ENCODE data around the gene UBE4A. TPM values are rescaled to one million over a fixed set of nuclear protein-coding genes. Genes with fewer than 3 reads are reported as not detected.

UBE4A gene, protein sequence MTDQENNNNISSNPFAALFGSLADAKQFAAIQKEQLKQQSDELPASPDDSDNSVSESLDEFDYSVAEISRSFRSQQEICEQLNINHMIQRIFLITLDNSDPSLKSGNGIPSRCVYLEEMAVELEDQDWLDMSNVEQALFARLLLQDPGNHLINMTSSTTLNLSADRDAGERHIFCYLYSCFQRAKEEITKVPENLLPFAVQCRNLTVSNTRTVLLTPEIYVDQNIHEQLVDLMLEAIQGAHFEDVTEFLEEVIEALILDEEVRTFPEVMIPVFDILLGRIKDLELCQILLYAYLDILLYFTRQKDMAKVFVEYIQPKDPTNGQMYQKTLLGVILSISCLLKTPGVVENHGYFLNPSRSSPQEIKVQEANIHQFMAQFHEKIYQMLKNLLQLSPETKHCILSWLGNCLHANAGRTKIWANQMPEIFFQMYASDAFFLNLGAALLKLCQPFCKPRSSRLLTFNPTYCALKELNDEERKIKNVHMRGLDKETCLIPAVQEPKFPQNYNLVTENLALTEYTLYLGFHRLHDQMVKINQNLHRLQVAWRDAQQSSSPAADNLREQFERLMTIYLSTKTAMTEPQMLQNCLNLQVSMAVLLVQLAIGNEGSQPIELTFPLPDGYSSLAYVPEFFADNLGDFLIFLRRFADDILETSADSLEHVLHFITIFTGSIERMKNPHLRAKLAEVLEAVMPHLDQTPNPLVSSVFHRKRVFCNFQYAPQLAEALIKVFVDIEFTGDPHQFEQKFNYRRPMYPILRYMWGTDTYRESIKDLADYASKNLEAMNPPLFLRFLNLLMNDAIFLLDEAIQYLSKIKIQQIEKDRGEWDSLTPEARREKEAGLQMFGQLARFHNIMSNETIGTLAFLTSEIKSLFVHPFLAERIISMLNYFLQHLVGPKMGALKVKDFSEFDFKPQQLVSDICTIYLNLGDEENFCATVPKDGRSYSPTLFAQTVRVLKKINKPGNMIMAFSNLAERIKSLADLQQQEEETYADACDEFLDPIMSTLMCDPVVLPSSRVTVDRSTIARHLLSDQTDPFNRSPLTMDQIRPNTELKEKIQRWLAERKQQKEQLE
- 10 to 100 TPM; 40.3 to 45.6 TPM for total RNA-seq
- long read RNA-seq, full-length matches to known transcripts, result 7 of 17 reads
- long read RNA-seq, partial matches to known transcripts, result 10 of 17 reads
- long read RNA-seq, other reads (novel, unspliced or antisense), result 0 of 17 reads

DNA sequence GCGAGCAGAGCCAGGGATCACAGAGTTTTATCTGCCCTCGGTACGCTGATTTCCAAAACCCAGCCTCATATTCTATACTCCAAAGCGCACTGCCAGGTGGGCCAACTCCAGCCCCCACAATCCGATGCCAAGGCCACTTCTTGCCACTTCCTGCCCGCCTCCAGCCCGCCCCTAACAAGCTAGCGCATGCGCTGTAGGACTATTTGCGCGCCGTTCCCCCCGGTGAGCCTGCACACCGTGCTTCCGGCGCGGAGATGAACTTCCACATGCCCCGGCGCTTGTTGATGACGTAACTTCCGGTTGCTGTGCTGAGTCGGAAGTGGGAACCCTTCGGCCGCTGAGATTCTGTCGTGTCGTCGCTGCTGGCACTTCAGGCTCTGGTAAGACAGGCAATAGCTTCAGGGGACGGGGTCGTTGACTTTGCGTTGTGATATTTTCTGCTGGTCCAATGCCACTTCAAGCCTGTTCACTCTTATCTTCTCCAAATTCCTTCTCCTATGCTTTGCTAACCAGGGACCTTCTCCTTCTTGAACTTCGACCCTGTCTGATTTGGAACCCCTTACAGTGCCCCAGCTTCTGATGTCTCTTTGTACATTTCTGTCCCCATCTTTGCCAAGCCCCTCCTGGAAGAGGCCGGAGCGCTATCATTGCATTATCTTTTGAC is at the start of gene UBE4A:
Gene UBE4A, plus strand, starts transcription at position 306 of the 664 bp plus-strand sequence. CDS start 5,481 bp downstream, outside the sequence.
- DNase-seq (peak; percentile 97 to 98), ATAC-seq (peak; percentile 98)
- intact Hi-C loops (cut with DNase I, micrococcal nuclease), result loop anchor here (10.0 kb wide), 2 partner anchors 65 to 165 kb away; no protein-coding TSS in a partner anchor

DNA sequence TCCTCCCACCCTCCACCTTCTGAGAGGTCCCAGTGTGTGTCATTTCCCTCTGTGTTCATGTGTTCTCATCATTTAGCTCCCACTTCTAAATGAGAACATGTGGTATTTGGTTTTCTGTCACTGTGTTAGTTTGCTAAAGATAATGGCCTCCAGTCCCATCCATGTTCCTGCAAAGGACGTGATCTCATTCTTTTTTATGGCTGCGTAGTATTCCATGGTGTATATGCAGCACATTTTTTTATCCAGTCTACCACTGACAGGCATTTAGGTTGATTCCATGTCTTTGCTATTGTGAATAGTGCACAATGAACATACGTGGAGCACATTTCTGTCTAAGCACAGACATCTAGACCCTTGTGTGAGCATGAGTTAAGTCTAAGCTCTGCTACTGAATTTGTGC is 49.1 kb upstream of the UBE4A start:
- DNase-seq (no peak), ATAC-seq (no peak)
- intact Hi-C loops (cut with DNase I, micrococcal nuclease), result no loop called here

DNA sequence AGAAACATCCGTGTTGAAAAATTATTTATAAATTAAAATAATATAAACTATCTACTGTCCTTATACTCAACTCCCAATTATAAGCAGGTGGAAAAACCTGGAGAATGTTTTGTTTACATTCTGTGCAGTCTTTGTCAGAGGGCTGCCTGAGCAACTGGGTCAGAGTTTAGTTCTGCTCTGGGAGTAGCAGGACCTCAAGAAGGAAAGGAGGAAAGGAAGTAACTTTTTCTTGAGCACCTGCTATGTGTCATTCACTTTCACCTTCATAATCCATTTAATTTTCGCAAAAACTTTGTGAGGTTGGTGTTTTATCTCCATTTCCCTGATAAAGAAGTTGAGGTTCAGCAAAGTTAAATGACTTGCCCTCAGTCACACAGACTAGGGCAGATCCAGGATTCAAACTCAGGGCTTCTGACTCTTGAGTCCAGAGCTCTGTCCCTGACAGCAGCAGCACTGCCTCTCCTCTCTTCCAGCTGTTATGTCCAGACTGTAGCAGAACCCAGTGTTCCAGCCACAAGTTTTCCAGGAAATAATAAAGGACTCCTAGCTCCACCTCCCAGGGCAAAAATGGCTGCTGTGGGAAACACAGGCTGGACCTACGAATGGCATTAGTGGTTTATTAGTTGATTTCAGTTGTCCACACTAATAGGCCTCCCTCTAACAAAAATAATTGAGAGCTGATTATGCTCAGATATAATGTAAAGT is 48.5 kb upstream of the UBE4A start:
- intact Hi-C loops (cut with DNase I, micrococcal nuclease), result no loop called here
- ATAC-seq, result peak; percentile 48
- DNase-seq, result peak in 1 of 2 donors; percentile 51

DNA sequence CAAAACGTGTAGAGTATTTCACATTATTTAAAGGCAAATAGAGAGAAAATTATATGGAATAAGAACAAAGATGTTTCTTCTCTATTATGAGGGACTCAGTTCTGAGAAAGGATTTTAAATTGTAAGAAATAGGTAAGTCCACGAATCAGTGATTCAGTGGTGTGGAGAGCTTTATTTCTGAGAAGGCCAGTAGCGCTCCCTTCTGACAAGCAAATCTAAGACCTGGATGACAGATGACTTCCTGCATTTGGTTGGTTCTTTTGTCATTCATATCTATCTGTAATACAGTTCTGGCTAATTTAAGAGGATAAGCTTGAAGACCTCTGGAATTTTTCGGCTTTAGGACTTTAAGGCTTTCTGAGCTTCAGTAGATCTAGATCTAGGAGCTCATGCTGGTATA is 47.9 kb upstream of the UBE4A start:
- ATAC-seq, result no peak
- no peak for DNase-seq
- intact Hi-C loops (cut with DNase I, micrococcal nuclease), result no loop called here

DNA sequence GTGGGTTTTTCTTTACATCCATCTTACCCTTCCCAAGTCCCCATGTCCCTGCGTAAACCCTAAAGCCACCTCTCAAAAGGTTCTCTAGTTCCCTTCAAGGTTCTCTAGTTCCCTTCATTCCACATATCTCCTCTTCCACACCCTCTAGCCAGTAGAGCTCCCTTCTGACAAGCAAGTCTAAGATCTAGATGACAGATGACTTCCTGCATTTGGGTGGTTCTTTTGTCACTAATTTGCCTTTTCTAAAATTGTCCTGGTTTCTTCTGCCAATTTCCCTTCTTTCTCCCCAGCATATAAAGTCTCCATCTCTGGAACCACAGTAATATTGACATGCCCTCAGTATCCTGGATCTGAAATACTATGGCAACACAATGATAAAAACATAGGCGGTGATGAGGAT is 47.1 kb upstream of the UBE4A start:
- no peak for DNase-seq
- intact Hi-C loops (cut with DNase I, micrococcal nuclease), result no loop called here

DNA sequence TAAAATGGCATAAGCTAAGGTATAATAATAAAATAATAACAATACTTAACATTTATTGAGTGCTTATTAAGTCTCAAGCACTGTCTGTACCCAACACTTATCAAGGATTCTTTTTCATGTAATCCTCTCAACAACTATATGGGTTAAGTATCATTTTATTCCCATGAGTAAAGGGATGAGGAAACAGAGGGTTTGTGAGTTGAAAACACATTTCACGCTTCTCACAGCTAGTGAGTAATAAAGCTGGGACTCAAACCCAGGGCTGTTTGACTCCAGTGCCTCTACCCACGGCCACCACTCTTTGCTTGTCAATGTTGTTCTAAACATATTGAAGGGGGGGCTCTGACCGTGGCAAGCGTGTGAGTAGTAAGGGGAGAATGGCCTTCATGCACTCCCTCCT is 46.2 kb upstream of the UBE4A start:
- no peak for ATAC-seq
- DNase-seq, result no peak
- intact Hi-C loops (cut with DNase I, micrococcal nuclease), result no loop called here

More for the DNA sequence above, 47.1 kb upstream of the UBE4A start:
- no peak for ATAC-seq

DNA sequence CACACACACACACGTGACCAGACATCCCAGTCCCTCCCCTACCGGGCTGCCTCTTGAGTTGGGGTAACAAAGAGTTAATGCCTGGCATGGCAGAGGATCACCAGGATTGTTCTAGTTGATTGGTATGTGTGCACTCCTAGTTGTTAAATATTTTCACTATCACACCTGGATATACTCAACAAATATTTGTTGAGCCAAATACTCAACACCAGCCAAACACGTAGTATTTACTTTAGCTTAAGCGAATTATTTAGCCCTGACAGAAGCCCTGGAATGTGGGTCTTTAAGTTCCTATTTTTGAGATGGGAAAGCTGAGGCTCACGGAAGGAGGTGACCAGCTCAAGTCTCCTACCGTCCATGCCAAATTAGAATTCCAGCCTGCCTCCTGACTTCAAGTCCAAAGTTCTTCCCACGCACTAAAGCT is 44.4 kb upstream of the UBE4A start:
- ATAC-seq (peak; percentile 58), DNase-seq (peak in 1 of 2 donors; percentile 33)
- intact Hi-C loops (cut with DNase I, micrococcal nuclease), result no loop called here

DNA sequence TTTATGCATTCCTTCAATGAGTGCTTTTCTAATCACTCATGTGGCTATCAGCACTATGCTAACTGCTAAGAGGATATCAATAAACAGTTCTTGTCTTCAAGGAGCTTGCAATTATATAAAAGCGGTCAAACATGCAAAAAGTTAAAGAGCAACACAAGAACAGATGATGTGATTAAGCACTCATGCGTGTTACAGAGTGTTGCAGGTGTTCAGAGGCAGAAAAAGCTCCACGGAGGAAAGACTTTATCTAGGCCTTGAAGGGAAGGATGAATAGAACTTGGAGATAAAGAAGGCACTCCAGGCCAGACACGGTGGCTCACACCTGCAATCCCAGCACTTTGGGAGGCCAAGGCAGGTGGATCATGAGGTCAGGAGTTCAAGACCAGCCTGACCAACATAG is 41.3 kb upstream of the UBE4A start:
- ATAC-seq, result no peak

DNA sequence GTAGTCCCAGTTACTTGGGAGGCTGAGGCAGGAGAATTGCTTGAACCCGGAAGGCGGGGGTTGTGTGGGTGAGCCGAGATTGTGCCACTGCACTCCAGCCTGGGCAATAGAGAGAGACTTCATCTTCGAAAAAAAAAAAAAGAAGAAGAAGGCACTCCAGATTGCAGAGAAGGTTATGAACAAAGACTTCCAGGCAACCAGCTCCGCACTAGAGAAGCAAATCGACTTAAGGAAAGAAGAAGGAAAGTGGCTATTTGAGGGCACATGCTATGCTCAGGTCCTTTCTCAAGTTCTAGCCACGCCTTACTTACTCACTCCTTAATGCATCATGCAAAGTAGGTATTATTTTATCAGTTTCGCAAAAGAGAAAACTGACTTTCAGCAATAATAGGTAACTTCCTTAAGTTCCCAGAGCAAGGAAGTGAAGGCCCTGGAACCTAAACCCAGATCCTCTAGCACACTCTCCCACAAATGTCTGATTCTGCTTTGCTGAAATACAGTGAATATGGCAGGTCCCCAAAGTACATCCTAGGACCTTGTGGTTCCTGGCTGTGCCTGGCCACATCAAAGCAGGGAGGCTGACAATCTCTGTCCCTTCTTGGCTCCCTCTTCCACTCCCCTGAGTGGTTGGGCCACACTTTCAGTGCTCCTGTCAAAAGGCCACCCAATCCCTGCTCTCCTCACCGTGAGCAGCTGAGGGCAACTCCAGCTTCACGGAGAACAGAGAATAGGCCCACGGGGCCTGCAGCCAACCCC is 40.6 kb upstream of the UBE4A start:
- intact Hi-C loops (cut with DNase I, micrococcal nuclease), result no loop called here
- DNase-seq (no peak), ATAC-seq (no peak)

More for the DNA sequence above, 41.3 kb upstream of the UBE4A start:
- DNase-seq, result no peak
- intact Hi-C loops (cut with DNase I, micrococcal nuclease), result no loop called here

DNA sequence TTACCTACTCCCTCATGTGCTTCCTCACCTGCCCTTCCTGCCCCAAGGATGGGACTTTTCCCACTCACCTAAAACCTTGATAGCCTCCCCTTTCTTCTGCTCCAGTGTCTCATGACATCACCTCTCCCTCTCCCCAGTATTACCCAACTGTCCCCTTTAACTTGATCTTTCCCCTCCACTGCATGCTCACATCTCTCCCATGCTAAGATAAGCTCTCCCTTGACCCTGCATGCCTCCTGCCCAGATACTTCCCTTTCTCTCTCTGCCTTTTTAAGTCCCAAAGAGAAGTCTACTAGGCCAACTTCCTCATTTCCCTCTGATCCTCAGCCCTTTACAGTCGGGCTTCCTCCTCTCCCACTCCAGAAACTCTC is 40.1 kb upstream of the UBE4A start:
- ATAC-seq (no peak), DNase-seq (no peak)
- intact Hi-C loops (cut with DNase I, micrococcal nuclease), result no loop called here

DNA sequence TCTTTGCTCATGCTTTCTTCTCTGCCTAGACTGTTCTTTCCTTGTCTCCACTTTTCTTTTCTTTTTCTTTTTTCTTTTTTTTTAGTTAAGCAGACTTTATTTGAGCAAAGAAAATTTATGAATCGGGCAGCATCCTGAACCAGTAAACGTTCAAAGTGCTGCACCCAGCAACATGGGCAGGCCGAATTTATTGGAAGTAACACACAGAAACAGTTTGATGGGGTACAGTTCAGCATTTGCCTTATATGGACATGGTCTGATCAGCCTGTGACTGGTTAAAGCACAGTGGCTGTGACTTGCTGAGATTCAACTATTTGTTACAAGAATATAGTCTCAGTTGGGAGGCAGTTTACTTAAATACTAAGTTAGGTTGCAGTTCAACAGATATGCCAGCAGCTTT is 38.9 kb upstream of the UBE4A start:
- intact Hi-C loops (cut with DNase I, micrococcal nuclease), result no loop called here
- DNase-seq (no peak), ATAC-seq (no peak)

DNA sequence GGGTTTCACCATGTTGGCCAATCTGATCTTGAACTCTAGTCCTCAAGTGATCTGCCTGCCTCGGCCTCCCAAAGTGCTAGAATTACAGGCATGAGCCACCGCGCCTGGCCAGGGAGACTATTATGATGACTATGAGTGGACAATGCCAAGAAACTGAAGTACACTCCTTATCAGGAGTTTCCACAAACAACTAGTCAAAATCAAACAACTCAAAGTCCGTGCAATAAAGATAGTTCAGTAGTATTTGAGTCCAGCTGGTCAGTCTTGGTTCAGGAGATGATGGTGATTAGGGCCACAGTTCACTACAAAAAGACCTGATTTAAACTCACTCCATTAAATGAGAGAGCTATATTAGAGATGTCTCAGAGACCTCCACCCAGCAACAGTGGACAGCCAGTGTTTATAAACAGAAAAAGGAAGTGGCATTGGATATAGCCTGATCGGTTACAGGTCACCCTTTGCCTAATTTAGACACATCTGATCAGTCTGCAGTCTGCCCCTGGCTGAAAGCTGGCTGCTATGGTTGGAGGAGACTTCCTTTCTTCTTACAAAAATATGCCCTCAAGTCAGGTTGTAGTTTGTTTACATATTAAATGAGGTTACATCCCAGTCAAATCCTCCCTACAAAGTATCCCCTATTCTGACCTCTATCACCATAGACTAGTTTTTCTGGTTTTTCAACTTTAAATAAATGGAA is 37.9 kb upstream of the UBE4A start:
- DNase-seq (peak; percentile 57 to 68), ATAC-seq (peak; percentile 85)
- intact Hi-C loops (cut with DNase I, micrococcal nuclease), result no loop called here

DNA sequence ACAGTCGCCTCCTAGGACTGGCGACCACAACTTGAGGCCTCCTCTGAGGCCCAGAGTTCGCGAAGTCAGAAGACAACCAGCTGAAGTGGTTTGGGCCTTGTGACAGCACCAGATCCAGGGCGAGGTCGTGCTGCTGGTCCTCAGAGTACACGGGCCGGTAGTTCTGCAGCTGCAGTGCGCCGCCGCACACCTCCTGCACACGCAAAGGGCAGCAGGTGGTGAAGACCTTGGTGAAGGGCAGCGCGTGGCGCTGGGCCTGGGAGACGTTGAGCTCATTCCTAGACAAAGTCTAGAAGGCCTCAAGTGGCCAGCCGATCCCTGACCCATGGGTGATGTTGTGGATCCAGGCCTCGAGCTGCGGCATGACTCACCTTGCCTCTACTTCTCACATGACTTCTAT is 36.7 kb upstream of the UBE4A start:
- ATAC-seq, result no peak
- no peak for DNase-seq
- intact Hi-C loops (cut with DNase I, micrococcal nuclease), result no loop called here

DNA sequence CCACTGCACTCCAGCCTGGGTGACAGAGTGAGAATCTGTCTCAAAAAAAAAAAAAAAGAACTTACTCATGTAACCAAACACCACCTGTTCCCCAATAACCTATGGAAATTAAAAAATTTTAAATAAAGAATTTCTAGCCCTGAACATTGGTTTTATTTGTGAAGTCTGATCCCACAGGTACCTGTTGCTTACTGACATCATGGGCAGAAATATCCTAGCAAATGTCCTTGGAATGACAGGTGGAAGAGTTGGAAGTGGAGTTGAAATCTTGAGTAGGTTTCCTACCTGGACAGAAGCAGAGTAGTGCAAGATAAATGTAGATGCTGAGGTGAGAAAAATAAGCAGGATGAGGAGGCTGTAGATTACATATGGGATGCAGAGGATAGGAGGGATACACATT is 34.1 kb upstream of the UBE4A start:
- ATAC-seq (no peak), DNase-seq (no peak)
- intact Hi-C loops (cut with DNase I, micrococcal nuclease), result no loop called here

DNA sequence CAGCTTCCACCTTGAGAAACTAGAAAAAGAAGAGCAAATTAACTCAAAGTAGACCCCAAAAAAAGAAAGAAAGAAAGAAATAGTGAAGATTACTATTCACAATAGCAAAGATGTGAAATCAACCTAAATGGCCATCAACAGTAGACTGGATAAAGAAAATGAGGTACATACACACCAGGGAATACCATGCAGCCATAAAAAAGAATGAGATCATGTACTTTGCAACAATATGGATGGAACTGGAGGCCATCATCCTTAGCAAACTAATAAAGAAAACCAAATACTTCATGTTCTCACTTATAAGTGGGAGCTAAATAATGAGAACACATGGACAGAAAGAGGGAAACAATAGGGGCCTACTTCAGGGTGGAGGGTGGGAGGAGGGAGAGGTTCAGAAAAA is 30.7 kb upstream of the UBE4A start:
- DNase-seq (no peak), ATAC-seq (no peak)
- intact Hi-C loops (cut with DNase I, micrococcal nuclease), result no loop called here

DNA sequence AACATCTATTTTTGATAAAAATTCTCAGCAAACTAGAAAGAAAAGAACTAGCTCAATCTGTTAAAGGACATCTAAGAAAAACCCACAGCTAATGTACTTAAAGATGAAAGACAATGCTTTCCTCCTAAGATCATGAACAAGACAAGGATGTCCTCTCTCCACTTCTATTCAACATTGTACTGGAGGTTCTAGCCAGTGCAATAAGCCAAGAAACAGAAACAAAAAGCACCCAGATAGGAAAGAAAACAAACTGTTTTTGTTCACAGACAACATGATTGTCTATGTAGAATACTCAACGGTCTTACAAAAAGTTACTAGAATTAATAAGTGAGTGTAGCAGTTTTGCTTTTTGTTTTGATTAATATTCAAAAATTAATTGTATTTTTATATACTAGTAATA is 24.7 kb upstream of the UBE4A start:
- DNase-seq, result no peak
- intact Hi-C loops (cut with DNase I, micrococcal nuclease), result no loop called here
- ATAC-seq, result no peak

DNA sequence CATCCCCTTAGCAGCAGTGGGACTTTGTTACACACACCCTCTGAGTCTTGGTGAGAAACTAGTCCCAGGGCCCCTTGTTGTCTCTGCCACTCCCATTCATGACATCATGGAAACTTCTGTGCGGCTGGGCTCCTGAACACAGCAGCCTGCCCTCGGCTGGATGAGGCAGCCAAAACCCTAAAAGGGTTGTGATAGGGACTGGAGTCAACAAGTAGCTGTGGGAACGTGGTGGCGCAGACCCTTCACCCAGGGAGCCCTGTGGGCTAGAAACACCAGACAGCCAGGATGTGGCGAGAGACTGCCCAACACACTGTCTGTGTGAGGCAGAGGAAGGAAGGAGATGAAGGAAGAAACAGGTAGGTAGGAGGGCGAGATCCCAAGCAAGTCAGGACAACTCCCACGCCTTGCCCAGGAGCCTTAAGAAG is 20.8 kb upstream of the UBE4A start:
- ATAC-seq, result peak; percentile 76
- intact Hi-C loops (cut with DNase I, micrococcal nuclease), result no loop called here
- peak in 1 of 2 donors; percentile 48 for DNase-seq

Measured in left colon (tissue), 2 donors.